ENCODE measurements around the gene TMEM37. TPM values are rescaled to one million over a fixed set of nuclear protein-coding genes. Genes with fewer than 3 reads are reported as not detected.
A peak's percentile ranks its signal among the peaks of the same experiment; 100 is the strongest.

The TMEM37 gene
- total and polyA plus RNA-seq, 2 of the 13 experiments (the other 11 are each of a cell fraction or from before 2014, with no cell fraction given) = 37.7 to 115 TPM

DNA sequence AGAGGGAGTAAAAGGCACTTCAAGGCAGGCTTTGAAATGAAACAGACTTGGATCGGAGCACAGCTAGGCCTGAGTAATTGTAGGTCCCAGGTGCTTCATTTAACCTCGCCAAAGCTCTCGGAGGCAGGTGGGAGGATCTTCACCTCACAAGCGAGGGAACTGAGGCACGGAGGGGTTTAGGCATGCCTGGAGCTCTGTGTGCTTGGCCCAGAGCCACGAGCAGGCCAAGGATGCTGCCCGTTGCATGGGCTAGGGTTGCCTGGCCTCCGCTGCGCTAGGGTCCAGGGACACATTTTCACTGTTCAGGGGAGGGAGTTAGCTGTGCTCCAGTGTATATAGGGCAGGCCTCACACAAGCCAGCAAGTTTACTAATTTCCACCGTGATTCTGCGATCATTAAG is 11.2 kb downstream of the TMEM37 start (continued):
- TF ChIP-seq PRPF4 (IDR thresholded peaks at IDR 0.05; ENCODE audit: low read depth, low read length, poor library complexity, severe bottlenecking) (no peak), ADNP (CRISPR knock-in tag; IDR thresholded peaks at IDR 0.05) (no peak), JUNB (CRISPR knock-in tag; IDR thresholded peaks at IDR 0.05; ENCODE audit: borderline replicate concordance) (no peak), TGIF2 (CRISPR knock-in tag; IDR thresholded peaks at IDR 0.05) (no peak), TP53 (CRISPR knock-in tag; conservative IDR thresholded peaks at IDR 0.05) (no peak), ZNF782 (CRISPR knock-in tag; IDR thresholded peaks at IDR 0.05; ENCODE audit: borderline replicate concordance) (no peak), MAFF (IDR thresholded peaks at IDR 0.05; ENCODE audit: low read depth, low read length) (no peak), ZNF205 (CRISPR knock-in tag; IDR thresholded peaks at IDR 0.05) (no peak), ZNF484 (CRISPR knock-in tag; IDR thresholded peaks at IDR 0.05; ENCODE audit: borderline replicate concordance, low read depth) (no peak), SOX6 (IDR thresholded peaks at IDR 0.05) (no peak), SOX6 (CRISPR knock-in tag; IDR thresholded peaks at IDR 0.05) (no peak), ZBTB38 (CRISPR knock-in tag; IDR thresholded peaks at IDR 0.05) (0 out of 2 replicates have a peak, but pooled peaks have one; percentile 39), ZNF891 (CRISPR knock-in tag; IDR thresholded peaks at IDR 0.05) (no peak), ZNF644 (CRISPR knock-in tag; IDR thresholded peaks at IDR 0.05; ENCODE audit: low read depth) (no peak), ZNF20 (CRISPR knock-in tag; IDR thresholded peaks at IDR 0.05) (no peak), HDAC1 (CRISPR knock-in tag; IDR thresholded peaks at IDR 0.05) (no peak), PAF1 (CRISPR knock-in tag; IDR thresholded peaks at IDR 0.05) (peak; percentile 40; the same call in 1 of the 2 replicates), ZBTB7A (CRISPR knock-in tag; IDR thresholded peaks at IDR 0.05) (no peak), RAD21 (CRISPR knock-in tag; IDR thresholded peaks at IDR 0.05) (no peak), ASH2L (IDR thresholded peaks at IDR 0.05; ENCODE audit: insufficient read length, low read depth, low read length) (no peak), ELF1 (CRISPR knock-in tag; IDR thresholded peaks at IDR 0.05) (no peak), ZNF333 (CRISPR knock-in tag; IDR thresholded peaks at IDR 0.05; ENCODE audit: borderline replicate concordance) (no peak), MXI1 (IDR thresholded peaks at IDR 0.05; ENCODE audit: borderline replicate concordance, low read depth, low read length) (no peak)
- TF ChIP-seq, protein P1, sequence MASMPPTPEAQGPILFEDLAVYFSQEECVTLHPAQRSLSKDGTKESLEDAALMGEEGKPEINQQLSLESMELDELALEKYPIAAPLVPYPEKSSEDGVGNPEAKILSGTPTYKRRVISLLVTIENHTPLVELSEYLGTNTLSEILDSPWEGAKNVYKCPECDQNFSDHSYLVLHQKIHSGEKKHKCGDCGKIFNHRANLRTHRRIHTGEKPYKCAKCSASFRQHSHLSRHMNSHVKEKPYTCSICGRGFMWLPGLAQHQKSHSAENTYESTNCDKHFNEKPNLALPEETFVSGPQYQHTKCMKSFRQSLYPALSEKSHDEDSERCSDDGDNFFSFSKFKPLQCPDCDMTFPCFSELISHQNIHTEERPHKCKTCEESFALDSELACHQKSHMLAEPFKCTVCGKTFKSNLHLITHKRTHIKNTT (CRISPR knock-in tag; IDR thresholded peaks at IDR 0.05) = no peak
- TF ChIP-seq, protein P2, sequence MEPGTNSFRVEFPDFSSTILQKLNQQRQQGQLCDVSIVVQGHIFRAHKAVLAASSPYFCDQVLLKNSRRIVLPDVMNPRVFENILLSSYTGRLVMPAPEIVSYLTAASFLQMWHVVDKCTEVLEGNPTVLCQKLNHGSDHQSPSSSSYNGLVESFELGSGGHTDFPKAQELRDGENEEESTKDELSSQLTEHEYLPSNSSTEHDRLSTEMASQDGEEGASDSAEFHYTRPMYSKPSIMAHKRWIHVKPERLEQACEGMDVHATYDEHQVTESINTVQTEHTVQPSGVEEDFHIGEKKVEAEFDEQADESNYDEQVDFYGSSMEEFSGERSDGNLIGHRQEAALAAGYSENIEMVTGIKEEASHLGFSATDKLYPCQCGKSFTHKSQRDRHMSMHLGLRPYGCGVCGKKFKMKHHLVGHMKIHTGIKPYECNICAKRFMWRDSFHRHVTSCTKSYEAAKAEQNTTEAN (CRISPR knock-in tag; conservative IDR thresholded peaks at IDR 0.05) = no peak
- TF ChIP-seq, protein P3, sequence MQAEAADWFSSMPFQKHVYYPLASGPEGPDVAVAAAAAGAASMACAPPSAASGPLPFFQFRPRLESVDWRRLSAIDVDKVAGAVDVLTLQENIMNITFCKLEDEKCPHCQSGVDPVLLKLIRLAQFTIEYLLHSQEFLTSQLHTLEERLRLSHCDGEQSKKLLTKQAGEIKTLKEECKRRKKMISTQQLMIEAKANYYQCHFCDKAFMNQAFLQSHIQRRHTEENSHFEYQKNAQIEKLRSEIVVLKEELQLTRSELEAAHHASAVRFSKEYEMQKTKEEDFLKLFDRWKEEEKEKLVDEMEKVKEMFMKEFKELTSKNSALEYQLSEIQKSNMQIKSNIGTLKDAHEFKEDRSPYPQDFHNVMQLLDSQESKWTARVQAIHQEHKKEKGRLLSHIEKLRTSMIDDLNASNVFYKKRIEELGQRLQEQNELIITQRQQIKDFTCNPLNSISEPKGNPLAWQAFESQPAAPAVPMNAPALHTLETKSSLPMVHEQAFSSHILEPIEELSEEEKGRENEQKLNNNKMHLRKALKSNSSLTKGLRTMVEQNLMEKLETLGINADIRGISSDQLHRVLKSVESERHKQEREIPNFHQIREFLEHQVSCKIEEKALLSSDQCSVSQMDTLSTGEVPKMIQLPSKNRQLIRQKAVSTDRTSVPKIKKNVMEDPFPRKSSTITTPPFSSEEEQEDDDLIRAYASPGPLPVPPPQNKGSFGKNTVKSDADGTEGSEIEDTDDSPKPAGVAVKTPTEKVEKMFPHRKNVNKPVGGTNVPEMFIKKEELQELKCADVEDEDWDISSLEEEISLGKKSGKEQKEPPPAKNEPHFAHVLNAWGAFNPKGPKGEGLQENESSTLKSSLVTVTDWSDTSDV (CRISPR knock-in tag; IDR thresholded peaks at IDR 0.05) = no peak
- TF ChIP-seq, protein P4, sequence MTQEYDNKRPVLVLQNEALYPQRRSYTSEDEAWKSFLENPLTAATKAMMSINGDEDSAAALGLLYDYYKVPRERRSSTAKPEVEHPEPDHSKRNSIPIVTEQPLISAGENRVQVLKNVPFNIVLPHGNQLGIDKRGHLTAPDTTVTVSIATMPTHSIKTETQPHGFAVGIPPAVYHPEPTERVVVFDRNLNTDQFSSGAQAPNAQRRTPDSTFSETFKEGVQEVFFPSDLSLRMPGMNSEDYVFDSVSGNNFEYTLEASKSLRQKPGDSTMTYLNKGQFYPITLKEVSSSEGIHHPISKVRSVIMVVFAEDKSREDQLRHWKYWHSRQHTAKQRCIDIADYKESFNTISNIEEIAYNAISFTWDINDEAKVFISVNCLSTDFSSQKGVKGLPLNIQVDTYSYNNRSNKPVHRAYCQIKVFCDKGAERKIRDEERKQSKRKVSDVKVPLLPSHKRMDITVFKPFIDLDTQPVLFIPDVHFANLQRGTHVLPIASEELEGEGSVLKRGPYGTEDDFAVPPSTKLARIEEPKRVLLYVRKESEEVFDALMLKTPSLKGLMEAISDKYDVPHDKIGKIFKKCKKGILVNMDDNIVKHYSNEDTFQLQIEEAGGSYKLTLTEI (CRISPR knock-in tag; conservative IDR thresholded peaks at IDR 0.05) = no peak

Data from HepG2 (cell line).